GM12891 (cell line): ENCODE data around the gene DENND11.

Experiments
- POLR2A ChIP-seq: IDR thresholded peaks from 2 replicates; pipeline ENCODE4 v1.6.1; 2011; ENCODE audit warnings: low read depth, low read length, control low read depth
- POLR2AphosphoS5 ChIP-seq: IDR thresholded peaks from 2 replicates; pipeline ENCODE4 v1.6.1; 2011; ENCODE audit warnings: low read depth, low read length, control low read depth

GRCh38 chr7:141697211-141697871 lies 4.6 kb downstream of the DENND11 start:
- TF ChIP-seq POLR2AphosphoS5 = no peak
- no peak for TF ChIP-seq POLR2A
